ENCODE measurements around the gene WDR37. TPM values are rescaled to one million over a fixed set of nuclear protein-coding genes. Genes with fewer than 3 reads are reported as not detected.
A peak's percentile ranks its signal among the peaks of the same experiment; 100 is the strongest.

The WDR37 gene
- total and polyA plus RNA-seq, 10 of the 15 experiments (the other 5 are each of a cell fraction or from before 2014, with no cell fraction given) = 1.9 to 11.1 (median 7.1) TPM

DNA sequence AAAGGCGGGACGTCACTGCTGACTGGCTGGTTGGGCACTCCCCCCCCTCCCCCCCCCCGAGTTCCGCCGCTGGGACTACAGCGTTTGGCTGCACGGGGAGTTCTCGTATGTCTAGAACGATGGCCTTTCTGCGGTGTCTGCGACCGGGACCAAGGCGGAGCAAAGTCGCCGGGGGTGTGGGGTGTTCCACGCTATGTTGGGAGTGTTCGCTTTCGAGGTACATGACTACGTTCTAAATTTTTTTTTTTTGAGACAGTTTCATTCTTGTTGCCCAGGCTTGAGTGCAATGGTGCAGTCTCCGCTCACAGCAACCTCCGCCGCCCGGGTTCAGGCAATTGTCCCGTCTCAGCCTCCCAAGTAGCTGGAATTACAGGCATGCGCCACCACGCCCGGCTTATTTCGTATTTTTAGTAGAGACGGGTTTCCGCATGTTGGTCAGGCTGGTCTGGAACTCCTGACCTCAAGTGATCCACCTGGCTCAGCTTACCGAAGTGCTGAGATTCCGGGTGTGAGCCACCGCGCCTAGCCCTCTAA lies 6.7 kb upstream of the WDR37 start (continued):
- TF ChIP-seq CEBPB (IDR thresholded peaks at IDR 0.05; ENCODE audit: borderline replicate concordance in 1 of 2, low read depth in 2 of 2, low read length in 2 of 2) (no peak), ATF7 (IDR thresholded peaks at IDR 0.05; ENCODE audit: low read depth) (peak; percentile 60; the same call in 1 of the 2 replicates), CBX3 (IDR thresholded peaks at IDR 0.05; ENCODE audit: borderline replicate concordance, low read depth) (no peak), EED (IDR thresholded peaks at IDR 0.05; ENCODE audit: low read depth) (no peak), PML (IDR thresholded peaks at IDR 0.05; ENCODE audit: low read length) (0 out of 2 replicates have a peak, but pooled peaks have one; percentile 48), EZH2 (IDR thresholded peaks at IDR 0.05; ENCODE audit: borderline replicate concordance, control insufficient read depth, low read depth, low read length) (no peak), MLLT1 (IDR thresholded peaks at IDR 0.05) (no peak), EP300 (IDR thresholded peaks at IDR 0.05; ENCODE audit: borderline replicate concordance in 1 of 2, control insufficient read depth in 1 of 2, low read depth in 2 of 2, low read length in 2 of 2) (no peak), ZBED1 (IDR thresholded peaks at IDR 0.05; ENCODE audit: borderline replicate concordance) (0 out of 2 replicates have a peak, but pooled peaks have one; percentile 34), CHD4 (IDR thresholded peaks at IDR 0.05) (no peak), GABPA (IDR thresholded peaks at IDR 0.05; ENCODE audit: low read depth) (no peak), RB1 (IDR thresholded peaks at IDR 0.05; ENCODE audit: borderline replicate concordance) (0 out of 2 replicates have a peak, but pooled peaks have one; percentile 3), FOXM1 (IDR thresholded peaks at IDR 0.05; ENCODE audit: low read depth, low read length) (no peak), POLR2A (IDR thresholded peaks at IDR 0.05; ENCODE audit: low read depth, low read length) (no peak), RCOR1 (conservative IDR thresholded peaks at IDR 0.05; ENCODE audit: low read depth, low read length) (no peak), SMARCA5 (IDR thresholded peaks at IDR 0.05) (0 out of 2 replicates have a peak, but pooled peaks have one; percentile 19), HCFC1 (IDR thresholded peaks at IDR 0.05; ENCODE audit: low read length) (no peak), NFYA (IDR thresholded peaks at IDR 0.05; ENCODE audit: borderline replicate concordance, low read depth, low read length) (no peak), DPF2 (IDR thresholded peaks at IDR 0.05) (no peak), RAD21 (IDR thresholded peaks at IDR 0.05; ENCODE audit: insufficient read depth, low read depth, low read length) (no peak), SREBF2 (IDR thresholded peaks at IDR 0.05; ENCODE audit: low read length) (no peak), SPI1 (IDR thresholded peaks at IDR 0.05; ENCODE audit: borderline replicate concordance, insufficient read depth, low read depth, low read length) (no peak)
- TF ChIP-seq, protein P1, sequence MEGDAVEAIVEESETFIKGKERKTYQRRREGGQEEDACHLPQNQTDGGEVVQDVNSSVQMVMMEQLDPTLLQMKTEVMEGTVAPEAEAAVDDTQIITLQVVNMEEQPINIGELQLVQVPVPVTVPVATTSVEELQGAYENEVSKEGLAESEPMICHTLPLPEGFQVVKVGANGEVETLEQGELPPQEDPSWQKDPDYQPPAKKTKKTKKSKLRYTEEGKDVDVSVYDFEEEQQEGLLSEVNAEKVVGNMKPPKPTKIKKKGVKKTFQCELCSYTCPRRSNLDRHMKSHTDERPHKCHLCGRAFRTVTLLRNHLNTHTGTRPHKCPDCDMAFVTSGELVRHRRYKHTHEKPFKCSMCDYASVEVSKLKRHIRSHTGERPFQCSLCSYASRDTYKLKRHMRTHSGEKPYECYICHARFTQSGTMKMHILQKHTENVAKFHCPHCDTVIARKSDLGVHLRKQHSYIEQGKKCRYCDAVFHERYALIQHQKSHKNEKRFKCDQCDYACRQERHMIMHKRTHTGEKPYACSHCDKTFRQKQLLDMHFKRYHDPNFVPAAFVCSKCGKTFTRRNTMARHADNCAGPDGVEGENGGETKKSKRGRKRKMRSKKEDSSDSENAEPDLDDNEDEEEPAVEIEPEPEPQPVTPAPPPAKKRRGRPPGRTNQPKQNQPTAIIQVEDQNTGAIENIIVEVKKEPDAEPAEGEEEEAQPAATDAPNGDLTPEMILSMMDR (IDR thresholded peaks at IDR 0.05 in 2 of 3, conservative IDR thresholded peaks at IDR 0.05 in 1 of 3; ENCODE audit: control insufficient read depth in 2 of 3, extremely low read depth in 1 of 3, insufficient read depth in 1 of 3, low read depth in 3 of 3, low read length in 3 of 3) = no peak
- TF ChIP-seq, protein P2, sequence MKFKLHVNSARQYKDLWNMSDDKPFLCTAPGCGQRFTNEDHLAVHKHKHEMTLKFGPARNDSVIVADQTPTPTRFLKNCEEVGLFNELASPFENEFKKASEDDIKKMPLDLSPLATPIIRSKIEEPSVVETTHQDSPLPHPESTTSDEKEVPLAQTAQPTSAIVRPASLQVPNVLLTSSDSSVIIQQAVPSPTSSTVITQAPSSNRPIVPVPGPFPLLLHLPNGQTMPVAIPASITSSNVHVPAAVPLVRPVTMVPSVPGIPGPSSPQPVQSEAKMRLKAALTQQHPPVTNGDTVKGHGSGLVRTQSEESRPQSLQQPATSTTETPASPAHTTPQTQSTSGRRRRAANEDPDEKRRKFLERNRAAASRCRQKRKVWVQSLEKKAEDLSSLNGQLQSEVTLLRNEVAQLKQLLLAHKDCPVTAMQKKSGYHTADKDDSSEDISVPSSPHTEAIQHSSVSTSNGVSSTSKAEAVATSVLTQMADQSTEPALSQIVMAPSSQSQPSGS (IDR thresholded peaks at IDR 0.05; ENCODE audit: low read length) = no peak; the same call in 1 of the 2 replicates
- TF ChIP-seq, protein P3, sequence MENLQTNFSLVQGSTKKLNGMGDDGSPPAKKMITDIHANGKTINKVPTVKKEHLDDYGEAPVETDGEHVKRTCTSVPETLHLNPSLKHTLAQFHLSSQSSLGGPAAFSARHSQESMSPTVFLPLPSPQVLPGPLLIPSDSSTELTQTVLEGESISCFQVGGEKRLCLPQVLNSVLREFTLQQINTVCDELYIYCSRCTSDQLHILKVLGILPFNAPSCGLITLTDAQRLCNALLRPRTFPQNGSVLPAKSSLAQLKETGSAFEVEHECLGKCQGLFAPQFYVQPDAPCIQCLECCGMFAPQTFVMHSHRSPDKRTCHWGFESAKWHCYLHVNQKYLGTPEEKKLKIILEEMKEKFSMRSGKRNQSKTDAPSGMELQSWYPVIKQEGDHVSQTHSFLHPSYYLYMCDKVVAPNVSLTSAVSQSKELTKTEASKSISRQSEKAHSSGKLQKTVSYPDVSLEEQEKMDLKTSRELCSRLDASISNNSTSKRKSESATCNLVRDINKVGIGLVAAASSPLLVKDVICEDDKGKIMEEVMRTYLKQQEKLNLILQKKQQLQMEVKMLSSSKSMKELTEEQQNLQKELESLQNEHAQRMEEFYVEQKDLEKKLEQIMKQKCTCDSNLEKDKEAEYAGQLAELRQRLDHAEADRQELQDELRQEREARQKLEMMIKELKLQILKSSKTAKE (IDR thresholded peaks at IDR 0.05; ENCODE audit: low read depth, poor library complexity, severe bottlenecking) = peak; percentile 58

All from GM12878 (cell line).